Myocyte (in vitro differentiated cells): ENCODE measurements around the gene ZNF888. TPM values are rescaled to one million over a fixed set of nuclear protein-coding genes. Genes with fewer than 3 reads are reported as not detected.
"Not testable (repeated sequence)": the region's sequence is repeated elsewhere in the genome, so short reads cannot be mapped to it uniquely, and the experiment has no call there.

Experiments
- DNase-seq: peaks from one replicate; pipeline ENCODE4 v3.0.0-alpha.2; 2012; ENCODE audit warnings: low read depth
- polyA plus RNA-seq: library from polyadenylated mRNA; unstranded; fragments of >200 nt; gene quantifications from one replicate; pipeline ENCODE4 v1.2.1, GENCODE V29; 2012; ENCODE audit warnings: missing spikeins
- total RNA-seq: library from RNA; depleted of rRNA; stranded (reverse); fragments of >200 nt; gene quantifications from 2 replicates; pipeline ENCODE4 v1.2.3, GENCODE V29; 2014

The ZNF888 gene
- 0.40 and 0.73 TPM in 2 replicates for total RNA-seq
- 0.68 TPM for polyA plus RNA-seq

GRCh38 chr19:52922841-52923777 lies at the start of gene ZNF888:
Gene ZNF888, minus strand, starts transcription at chr19:52923428. Its CDS starts 5,555 bp downstream, at chr19:52917873.
- no peak for DNase-seq

- DNase-seq, result no peak
These were observed 44.5 kb upstream of the ZNF888 start for GRCh38 chr19:52967772-52968171.

- DNase-seq, result no peak
These were observed 40.0 kb upstream of the ZNF888 start for GRCh38 chr19:52963247-52963618.

- peak; percentile 95 for DNase-seq
These were observed 39.4 kb upstream of the ZNF888 start, which contains the start of gene ZNF816 for GRCh38 chr19:52962394-52963246. Gene ZNF816, minus strand, starts transcription at chr19:52962881. Its CDS starts 6,792 bp downstream, at chr19:52956089.

- no peak for DNase-seq
These were observed 38.8 kb upstream of the ZNF888 start for GRCh38 chr19:52961981-52962380.

- no peak for DNase-seq
These were observed 36.5 kb upstream of the ZNF888 start for GRCh38 chr19:52959613-52960295.

- no peak for DNase-seq
These were observed 34.4 kb upstream of the ZNF888 start for GRCh38 chr19:52957591-52957990.

GRCh38 chr19:52956917-52957316 lies 33.7 kb upstream of the ZNF888 start:
- DNase-seq, result no peak

- no peak for DNase-seq
These were observed 26.2 kb upstream of the ZNF888 start for GRCh38 chr19:52949422-52949821.

GRCh38 chr19:52948025-52948770 lies 25.0 kb upstream of the ZNF888 start:
- DNase-seq, result no peak

- no peak for DNase-seq
These were observed 23.4 kb upstream of the ZNF888 start for GRCh38 chr19:52946322-52947310.

- DNase-seq, result no peak
These were observed 22.6 kb upstream of the ZNF888 start for GRCh38 chr19:52945652-52946321.

GRCh38 chr19:52944703-52945493 lies 21.7 kb upstream of the ZNF888 start:
- not testable (repeated sequence) for DNase-seq

GRCh38 chr19:52943884-52944643 lies 20.8 kb upstream of the ZNF888 start:
- no peak for DNase-seq

GRCh38 chr19:52943134-52943883 lies 20.1 kb upstream of the ZNF888 start:
- DNase-seq, result no peak

- DNase-seq, result peak; percentile 81
These were observed 19.3 kb upstream of the ZNF888 start for GRCh38 chr19:52942386-52943133.
